GM18907 (cell line): Measurements from ENCODE around the gene FIZ1.

Experiments used
- ATAC-seq: cut with Tn5 transposase; IDR thresholded peaks from one replicate; pipeline ENCODE4 v1.9.1; 2021; ENCODE audit warnings: mild to moderate bottlenecking, moderate library complexity; ENCODE audit not compliant: unreplicated experiment

Gene FIZ1

GRCh38 chr19:55614711-55615542 lies 15.6 kb upstream of the FIZ1 start:
- no peak for ATAC-seq

- ATAC-seq = no peak
These were observed 14.8 kb upstream of the FIZ1 start for GRCh38 chr19:55613930-55614710.

- ATAC-seq = no peak
These were observed 14.1 kb upstream of the FIZ1 start for GRCh38 chr19:55613396-55613795.

GRCh38 chr19:55611983-55612645 lies 12.8 kb upstream of the FIZ1 start:
- no peak for ATAC-seq

GRCh38 chr19:55611300-55611982 lies 12.1 kb upstream of the FIZ1 start:
- no peak for ATAC-seq

GRCh38 chr19:55609326-55609725 lies 10.0 kb upstream of the FIZ1 start:
- ATAC-seq = no peak

- ATAC-seq = no peak
These were observed 7.5 kb upstream of the FIZ1 start for GRCh38 chr19:55606817-55607216.

- ATAC-seq = no peak
These were observed 7.1 kb upstream of the FIZ1 start for GRCh38 chr19:55606471-55606787.

GRCh38 chr19:55605637-55606470 lies 6.5 kb upstream of the FIZ1 start, which contains the start of gene ZNF865:
TSS of gene ZNF865 (plus strand) at chr19:55605647. CDS start at chr19:55613619, 7,972 bp downstream.
- ATAC-seq = peak; percentile 34

GRCh38 chr19:55605207-55605636 lies 5.9 kb upstream of the FIZ1 start:
- peak; percentile 72 for ATAC-seq

GRCh38 chr19:55603581-55604292 lies 4.4 kb upstream of the FIZ1 start:
- no peak for ATAC-seq

- no peak for ATAC-seq
These were observed 3.8 kb upstream of the FIZ1 start for GRCh38 chr19:55603115-55603514.

GRCh38 chr19:55602104-55603001 lies 3.0 kb upstream of the FIZ1 start:
- ATAC-seq = no peak

GRCh38 chr19:55601084-55601483 lies 1.8 kb upstream of the FIZ1 start:
- no peak for ATAC-seq

GRCh38 chr19:55600662-55601028 lies 1.3 kb upstream of the FIZ1 start:
- no peak for ATAC-seq

GRCh38 chr19:55599842-55600661 lies 735 bp upstream of the FIZ1 start, which contains the start of gene ZNF524:
TSS of gene ZNF524 (plus strand) at chr19:55600288. CDS start at chr19:55602113, 1,825 bp downstream.
- peak; percentile 54 for ATAC-seq

- ATAC-seq = peak; percentile 57
These were observed 424 bp downstream of the FIZ1 start for GRCh38 chr19:55598719-55599467.
